Esophagus muscularis mucosa (tissue), 4 donors: ENCODE data around the gene RPL38. TPM values are rescaled to one million over a fixed set of nuclear protein-coding genes. Genes with fewer than 3 reads are reported as not detected.
A peak's percentile ranks its signal among the peaks of the same experiment; 100 is the strongest.

ENCODE experiments used
- DNase-seq: peaks from one replicate; pipeline ENCODE4 v3.0.0-alpha.2; 2017; ENCODE audit errors: extremely low spot score
- H3K27ac ChIP-seq, 4 donors: fragments of 200-600 bp; sonication (generic); replicated peaks in 1 of 4; 1 replicate in 3 of 4; 2 replicates in 1 of 4; pipeline ENCODE4 v1.5.1; 2016 to 2019; ENCODE audit warnings: mild to moderate bottlenecking in 1 of 4
- H3K27me3 ChIP-seq, 4 donors: fragments of 200-600 bp; sonication (generic); one replicate each; pipeline versions ENCODE4 v1.5.1 to v1.6.0; 2016 to 2019
- H3K36me3 ChIP-seq, 4 donors: fragments of 200-600 bp; sonication (generic); one replicate each; pipeline ENCODE4 v1.5.1; 2016 to 2019
- H3K4me1 ChIP-seq, 4 donors: fragments of 200-600 bp; sonication (generic); one replicate each; pipeline ENCODE4 v1.5.1; 2016 to 2019
- H3K4me3 ChIP-seq, 4 donors: fragments of 200-600 bp; sonication (generic); 1 replicate in 2 of 4; 2 replicates in 2 of 4; pipeline ENCODE4 v1.5.1; 2016 to 2019; ENCODE audit warnings: mild to moderate bottlenecking in 4 of 4, moderate library complexity in 1 of 4
- H3K9me3 ChIP-seq, 4 donors: fragments of 200-600 bp; sonication (generic); 1 replicate in 3 of 4; 2 replicates in 1 of 4; pipeline ENCODE4 v1.5.1; 2016 to 2019
- CTCF ChIP-seq, 3 experiments: fragments of 200-600 bp in 2 of 3; fragments of 450-650 bp in 1 of 3; sonication (generic) in 2 of 3; IDR thresholded peaks; one replicate each; pipeline ENCODE4 v1.5.1; 2017 to 2019; ENCODE audit warnings: antibody characterized with exemption in 3 of 3, mild to moderate bottlenecking in 2 of 3, moderate library complexity in 1 of 3
- EP300 ChIP-seq: sonication (generic); formaldehyde crosslinking; IDR thresholded peaks from one replicate; pipeline ENCODE4 v1.6.1; 2017; ENCODE audit warnings: antibody characterized with exemption
- POLR2A ChIP-seq: fragments of 450-650 bp; IDR thresholded peaks from one replicate; pipeline ENCODE4 v1.6.1; 2017; ENCODE audit warnings: antibody characterized with exemption, moderate library complexity, mild to moderate bottlenecking, low read depth
- POLR2AphosphoS5 ChIP-seq, 2 donors: sonication (generic); formaldehyde crosslinking; IDR thresholded peaks; one replicate each; pipeline ENCODE4 v1.6.1; 2017; ENCODE audit warnings: antibody characterized with exemption in 2 of 2
- WGBS: methylation state at CpG from one replicate; pipeline ENCODE4 v1.1.5; 2018; 5-methylcytosine and 5-hydroxymethylcytosine counted together
- intact Hi-C: fragments of 100-400 bp; cut with DNase I; formaldehyde crosslinking; loops from one replicate; pipeline ENCODE4 v1.15.1; 2023
- total RNA-seq, 4 donors: library from RNA; depleted of rRNA; stranded (reverse); fragments of >200 nt; gene quantifications; one replicate each; pipeline versions ENCODE4 v1.1.0 to v1.2.1, GENCODE V29; 2016

Gene RPL38
- total RNA-seq, 4 donors from 2014 or later, result 445 to 1,296 (median 979) TPM

- H3K9me3 ChIP-seq, result no peaks in the 10 kb centered on the region
- H3K27ac ChIP-seq, result peak overlapping the region; percentile 50 to 86 (median 79)
- peaks cover 12 to 22% (median 16%) of the 10 kb centered on the region in 4 donors for H3K36me3 ChIP-seq
- H3K27me3 ChIP-seq, result no peaks in the 10 kb centered on the region
- H3K4me3 ChIP-seq, result peak overlapping the region; percentile 60 to 73 (median 62)
- WGBS, result 13% methylated on average over 26 of the region's 33 CpGs
- intact Hi-C loops, result loop anchor here (5.0 kb wide), 2 partner anchors 148 to 238 kb away; partner anchors contain the start of gene BTBD17
- DNase-seq, result no peak
- peaks cover 41 to 70% (median 52%) of the 10 kb centered on the region in 4 donors for H3K4me1 ChIP-seq
- TF ChIP-seq POLR2AphosphoS5 (IDR thresholded peaks at IDR 0.05) (no peak), EP300 (no peak), CTCF (IDR thresholded peaks at IDR 0.05) (no peak), POLR2A (no peak)
Measured at GRCh38 chr17:74213861-74214391, 10.4 kb downstream of the RPL38 start.

GRCh38 chr17:74214484-74215341 is 11.2 kb downstream of the RPL38 start:
- peaks cover 41 to 69% (median 52%) of the 10 kb centered on the region in 4 donors for H3K4me1 ChIP-seq
- H3K27me3 ChIP-seq, result no peaks in the 10 kb centered on the region
- no peak for DNase-seq
- TF ChIP-seq POLR2A (no peak), POLR2AphosphoS5 (IDR thresholded peaks at IDR 0.05) (no peak), CTCF (IDR thresholded peaks at IDR 0.05) (no peak), EP300 (no peak)
- peaks cover 6 to 14% (median 8%) of the 10 kb centered on the region in 4 donors for H3K36me3 ChIP-seq
- H3K4me3 ChIP-seq, result peak overlapping the region; percentile 60 to 73 (median 62)
- WGBS, result 71% methylated on average over 8 of the region's 16 CpGs
- peak overlapping the region; percentile 50 to 86 (median 79) for H3K27ac ChIP-seq
- intact Hi-C loops, result loop anchor here (5.0 kb wide), 2 partner anchors 148 to 238 kb away; partner anchors contain the start of gene BTBD17
- H3K9me3 ChIP-seq, result no peaks in the 10 kb centered on the region

- H3K27me3 ChIP-seq, result no peaks in the 10 kb centered on the region
- H3K27ac ChIP-seq, result no peak overlapping the region
- peaks cover 0 to 8% (median 2%) of the 10 kb centered on the region in 4 donors for H3K36me3 ChIP-seq
- no peak for TF ChIP-seq CTCF (IDR thresholded peaks at IDR 0.05)
- TF ChIP-seq POLR2A, result no peak
- TF ChIP-seq EP300, result no peak
- TF ChIP-seq POLR2AphosphoS5 (IDR thresholded peaks at IDR 0.05), result no peak
- peaks cover 36 to 64% (median 47%) of the 10 kb centered on the region in 4 donors for H3K4me1 ChIP-seq
- WGBS, result 68% methylated on average over 3 of the region's 6 CpGs
- H3K9me3 ChIP-seq, result no peaks in the 10 kb centered on the region
- DNase-seq, result no peak
- H3K4me3 ChIP-seq, result no peak overlapping the region
- intact Hi-C loops, result no loop called here
Measured at GRCh38 chr17:74215342-74215727, 11.9 kb downstream of the RPL38 start.

- Histone ChIP-seq H3K27me3 (no peaks in the 10 kb centered on the region), H3K27ac (no peak overlapping the region), H3K36me3 (peaks cover 0 to 4% (median 0%) of the 10 kb centered on the region in 4 donors), H3K4me1 (peaks cover 25 to 52% (median 35%) of the 10 kb centered on the region in 4 donors), H3K4me3 (no peak overlapping the region), H3K9me3 (no peaks in the 10 kb centered on the region)
- intact Hi-C loops, result no loop called here
- WGBS, result 24% methylated on average over 2 of the region's 5 CpGs
- no peak for DNase-seq
- no peak for TF ChIP-seq EP300
- no peak for TF ChIP-seq POLR2A
- TF ChIP-seq POLR2AphosphoS5 (IDR thresholded peaks at IDR 0.05), result no peak
- TF ChIP-seq CTCF (IDR thresholded peaks at IDR 0.05), result no peak
Measured at GRCh38 chr17:74216505-74216904, 13.0 kb downstream of the RPL38 start.
